ENCODE results near the gene SARS2.
"Not testable (repeated sequence)": the region's sequence is repeated elsewhere in the genome, so short reads cannot be mapped to it uniquely, and the experiment has no call there.

Gene SARS2, protein sequence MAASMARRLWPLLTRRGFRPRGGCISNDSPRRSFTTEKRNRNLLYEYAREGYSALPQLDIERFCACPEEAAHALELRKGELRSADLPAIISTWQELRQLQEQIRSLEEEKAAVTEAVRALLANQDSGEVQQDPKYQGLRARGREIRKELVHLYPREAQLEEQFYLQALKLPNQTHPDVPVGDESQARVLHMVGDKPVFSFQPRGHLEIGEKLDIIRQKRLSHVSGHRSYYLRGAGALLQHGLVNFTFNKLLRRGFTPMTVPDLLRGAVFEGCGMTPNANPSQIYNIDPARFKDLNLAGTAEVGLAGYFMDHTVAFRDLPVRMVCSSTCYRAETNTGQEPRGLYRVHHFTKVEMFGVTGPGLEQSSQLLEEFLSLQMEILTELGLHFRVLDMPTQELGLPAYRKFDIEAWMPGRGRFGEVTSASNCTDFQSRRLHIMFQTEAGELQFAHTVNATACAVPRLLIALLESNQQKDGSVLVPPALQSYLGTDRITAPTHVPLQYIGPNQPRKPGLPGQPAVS

DNA sequence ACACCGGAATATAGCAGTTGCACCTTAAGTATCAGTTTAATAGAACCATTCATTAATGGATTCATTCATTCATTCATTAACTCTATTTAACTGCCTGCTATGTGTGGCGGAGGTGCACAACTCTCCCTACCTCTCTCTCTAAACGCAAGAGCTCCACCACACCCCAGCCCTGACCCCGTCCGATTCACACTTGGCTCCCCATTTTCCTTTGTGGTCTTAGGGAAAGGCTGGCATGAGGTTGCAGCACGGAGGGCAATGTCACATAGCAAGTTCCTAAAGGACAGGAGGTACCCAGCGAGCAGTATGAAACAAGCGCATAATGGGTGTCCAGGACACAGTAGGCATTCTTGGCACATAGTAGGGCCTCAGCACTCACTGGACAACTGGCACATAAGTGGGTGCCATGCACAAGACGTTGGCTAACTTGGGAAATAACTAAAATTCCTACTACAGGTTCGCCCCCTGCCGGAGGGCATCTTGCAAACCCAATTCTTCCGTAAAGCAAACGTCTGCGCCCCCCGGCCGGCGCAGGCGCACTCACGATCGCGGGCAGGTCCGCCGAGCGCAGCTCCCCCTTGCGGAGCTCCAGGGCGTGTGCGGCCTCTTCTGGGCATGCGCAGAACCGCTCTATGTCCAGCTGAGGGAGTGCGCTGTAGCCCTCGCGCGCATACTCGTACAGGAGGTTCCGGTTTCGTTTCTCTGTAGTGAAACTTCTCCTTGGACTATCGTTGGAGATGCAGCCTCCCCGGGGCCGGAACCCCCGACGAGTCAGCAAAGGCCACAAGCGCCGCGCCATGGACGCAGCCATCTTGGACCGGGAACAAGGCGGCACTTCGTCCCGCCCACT, at the start of gene SARS2:
Gene SARS2, minus strand, starts transcription at position 835 of the 847 bp plus-strand sequence. Its CDS starts 27 bp downstream, at position 808.
- FAIRE-seq (no peak), DNase-seq (ENCODE audit: low spot score) (peak; percentile 98)

DNA sequence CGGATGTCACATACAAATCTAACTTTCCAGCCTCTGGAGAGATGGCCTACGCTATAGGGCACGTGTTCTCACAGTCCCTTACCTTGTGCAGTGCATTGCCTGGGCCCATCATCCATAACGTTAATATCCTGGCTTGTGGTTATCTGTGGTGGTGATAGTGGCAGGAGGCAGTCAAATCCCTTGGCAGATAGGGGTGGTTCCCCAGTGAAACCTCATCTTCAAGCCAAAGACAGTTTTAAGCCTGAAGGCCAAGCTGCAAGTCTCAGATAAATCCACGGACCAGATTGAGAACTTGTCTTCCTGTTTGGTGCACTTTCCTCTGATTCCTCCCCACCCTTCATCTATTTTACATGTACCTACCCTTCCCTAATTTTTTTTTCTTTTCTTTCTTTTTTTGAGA, 49.2 kb upstream of the SARS2 start:
- FAIRE-seq: no peak
- no peak for DNase-seq (ENCODE audit: low spot score)

DNA sequence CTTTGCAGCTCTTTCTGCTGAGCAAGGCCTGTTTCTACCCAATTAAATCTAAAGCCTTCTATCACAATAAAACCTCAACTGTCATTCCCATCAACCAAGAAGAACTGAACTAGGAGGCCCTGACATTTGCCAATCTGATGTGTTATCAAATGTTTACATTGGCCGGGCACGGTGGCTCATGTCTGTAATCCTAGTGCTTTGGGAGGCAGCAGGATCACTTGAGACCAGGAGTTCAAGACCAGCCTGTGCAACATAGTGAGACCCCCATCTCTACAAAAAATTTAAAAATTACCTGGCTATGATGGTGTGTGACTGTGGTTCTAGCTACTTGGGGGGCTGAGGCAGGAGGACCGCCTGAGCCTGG, 47.7 kb upstream of the SARS2 start:
- no peak for DNase-seq (ENCODE audit: low spot score)
- no peak for FAIRE-seq

DNA sequence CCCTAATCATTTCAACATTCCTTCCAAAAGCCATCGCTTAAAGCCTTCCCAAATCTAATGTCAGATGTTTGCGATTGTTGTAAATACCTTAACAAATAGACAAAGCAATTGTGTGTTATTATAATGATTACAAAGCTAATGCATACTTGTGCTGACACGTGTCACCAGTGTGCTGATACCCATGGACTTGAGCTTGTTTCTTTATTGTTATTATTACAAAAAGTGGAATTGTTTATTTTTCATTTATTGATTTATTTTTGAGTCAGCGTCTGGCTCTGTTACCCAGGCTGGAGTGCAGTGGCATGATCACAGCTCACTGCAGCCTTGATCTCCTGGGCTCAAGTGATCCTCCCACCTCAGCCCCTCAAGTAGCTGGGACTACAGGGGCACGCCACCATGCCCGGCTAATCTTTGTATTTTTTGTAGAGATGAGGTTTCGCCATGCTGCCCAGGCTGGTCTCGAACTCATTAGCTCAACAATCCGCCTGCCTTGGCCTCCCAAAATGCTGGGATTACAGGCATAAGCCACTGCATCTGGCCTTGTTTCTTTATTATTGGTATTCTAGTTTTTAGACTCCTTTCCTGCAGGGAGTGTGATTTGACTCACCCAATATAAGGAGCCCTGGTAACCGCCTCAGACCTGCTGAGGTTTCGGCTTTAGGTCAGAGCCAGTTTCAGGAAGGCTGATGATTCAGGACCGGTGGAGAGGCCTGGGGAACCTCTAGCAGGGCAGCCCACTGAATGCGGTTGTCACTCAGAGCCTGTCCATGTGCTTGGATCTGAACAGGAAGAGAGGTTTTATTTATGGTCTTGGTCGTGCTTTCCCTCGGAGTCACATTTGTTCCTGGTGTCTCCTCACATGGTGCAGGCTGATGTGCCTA, 47.1 kb upstream of the SARS2 start:
- no peak for DNase-seq (ENCODE audit: low spot score)
- no peak for FAIRE-seq

DNA sequence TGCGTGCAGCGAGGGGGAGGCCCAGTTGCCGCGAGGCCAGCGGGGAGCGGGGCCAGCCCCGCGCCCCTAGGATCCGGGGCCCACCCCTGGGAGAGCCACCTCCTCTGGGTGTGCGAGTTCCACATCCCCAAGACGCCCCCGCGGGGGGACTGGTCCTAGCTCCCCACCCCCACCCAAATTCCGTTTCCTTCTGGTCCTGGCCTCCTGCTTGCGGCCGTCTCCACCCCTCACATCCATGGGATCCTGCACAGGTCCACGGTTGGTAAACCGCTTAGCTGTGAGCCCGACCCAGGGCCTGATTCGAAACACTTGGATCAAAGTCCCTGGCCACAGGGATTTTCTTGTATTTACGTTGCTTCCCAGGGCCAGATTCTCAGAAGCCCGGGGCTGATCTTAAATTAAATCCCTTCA, 45.3 kb upstream of the SARS2 start:
- DNase-seq (ENCODE audit: low spot score): no peak
- no peak for FAIRE-seq

DNA sequence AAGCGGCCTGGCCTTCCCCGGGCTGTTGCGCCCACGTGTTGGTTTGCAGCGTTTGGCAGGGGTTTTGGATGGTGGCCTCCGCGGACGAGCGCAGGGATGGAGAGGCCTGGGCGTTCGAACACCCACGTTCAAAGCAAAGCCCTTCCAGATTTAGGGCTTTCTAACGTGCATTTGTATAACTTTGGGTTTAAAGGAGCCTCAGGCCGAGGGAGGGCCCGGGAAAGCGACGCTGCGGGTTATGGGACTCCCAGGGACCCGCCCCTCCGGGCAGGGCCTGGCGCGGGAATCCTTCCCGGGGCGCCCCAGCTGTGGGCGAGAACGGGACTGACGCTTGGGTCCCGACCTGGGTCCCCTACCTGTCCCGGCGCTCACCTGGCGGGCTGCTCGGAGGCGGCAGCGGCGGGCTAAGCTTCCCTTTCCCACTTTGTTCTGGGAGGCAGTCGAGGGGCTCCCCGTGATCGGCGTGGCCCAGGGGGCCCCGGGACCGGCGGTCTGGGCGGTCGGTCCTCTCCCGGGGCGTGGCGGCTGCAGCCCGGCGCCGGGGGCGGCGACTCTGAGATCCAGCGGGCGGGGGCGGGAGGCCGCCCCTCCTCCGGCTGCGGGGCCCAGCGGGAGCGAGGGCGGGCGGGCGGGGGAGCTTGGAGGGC, 44.8 kb upstream of the SARS2 start, which contains the start of gene FBXO17:
Gene FBXO17, minus strand, starts transcription at position 529 of the 647 bp plus-strand sequence. CDS start 25,423 bp downstream, outside the sequence.
- FAIRE-seq: no peak
- DNase-seq (ENCODE audit: low spot score): peak; percentile 82

DNA sequence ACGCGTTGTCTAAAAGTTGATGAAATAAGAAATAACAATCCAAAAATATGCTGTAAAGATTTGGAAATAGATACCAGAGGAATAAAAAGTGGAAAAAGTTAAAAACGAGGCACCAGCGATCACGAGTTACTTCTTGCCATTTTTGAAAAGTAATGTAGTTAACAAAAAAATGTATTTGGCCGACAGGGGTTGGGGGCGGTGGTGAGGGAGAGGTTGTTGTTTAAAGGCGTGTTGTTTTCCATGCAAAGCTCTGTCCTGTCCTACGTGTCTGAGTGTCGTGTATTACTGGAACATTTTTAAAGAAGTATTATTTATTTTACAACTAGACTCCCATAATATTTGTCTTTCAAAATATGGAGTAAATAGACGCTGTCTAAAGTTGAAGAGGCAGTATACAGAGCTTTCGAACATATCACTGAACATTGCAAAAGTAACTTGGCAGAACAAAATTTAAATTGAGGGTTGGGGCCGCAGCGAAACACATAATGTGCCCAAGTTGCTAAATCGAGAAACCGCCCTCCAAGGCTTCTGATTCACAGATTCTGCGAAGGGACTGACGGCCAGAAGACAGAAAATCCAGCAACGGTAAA, 44.2 kb upstream of the SARS2 start:
- DNase-seq (ENCODE audit: low spot score) (no peak), FAIRE-seq (no peak)

DNA sequence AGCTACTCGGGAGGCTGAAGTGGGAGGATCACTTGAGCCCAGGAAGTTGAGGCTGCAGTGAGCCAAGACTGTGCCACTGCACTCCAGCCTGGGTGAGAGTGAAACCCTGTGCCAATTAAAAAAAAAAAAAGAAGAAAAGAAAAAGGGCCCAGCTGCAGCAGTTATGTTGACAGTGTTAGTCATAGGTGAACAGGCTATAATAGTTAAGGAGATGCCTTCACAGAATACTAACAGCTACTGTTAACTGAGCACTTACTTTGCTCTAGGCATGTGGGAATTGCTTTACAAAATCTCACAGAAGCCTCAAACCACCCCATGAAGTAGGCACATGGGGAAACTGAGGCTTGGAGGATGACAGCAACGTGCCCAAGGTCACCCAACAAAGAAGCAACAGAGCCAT, 41.1 kb upstream of the SARS2 start:
- FAIRE-seq (no peak), DNase-seq (ENCODE audit: low spot score) (no peak)

DNA sequence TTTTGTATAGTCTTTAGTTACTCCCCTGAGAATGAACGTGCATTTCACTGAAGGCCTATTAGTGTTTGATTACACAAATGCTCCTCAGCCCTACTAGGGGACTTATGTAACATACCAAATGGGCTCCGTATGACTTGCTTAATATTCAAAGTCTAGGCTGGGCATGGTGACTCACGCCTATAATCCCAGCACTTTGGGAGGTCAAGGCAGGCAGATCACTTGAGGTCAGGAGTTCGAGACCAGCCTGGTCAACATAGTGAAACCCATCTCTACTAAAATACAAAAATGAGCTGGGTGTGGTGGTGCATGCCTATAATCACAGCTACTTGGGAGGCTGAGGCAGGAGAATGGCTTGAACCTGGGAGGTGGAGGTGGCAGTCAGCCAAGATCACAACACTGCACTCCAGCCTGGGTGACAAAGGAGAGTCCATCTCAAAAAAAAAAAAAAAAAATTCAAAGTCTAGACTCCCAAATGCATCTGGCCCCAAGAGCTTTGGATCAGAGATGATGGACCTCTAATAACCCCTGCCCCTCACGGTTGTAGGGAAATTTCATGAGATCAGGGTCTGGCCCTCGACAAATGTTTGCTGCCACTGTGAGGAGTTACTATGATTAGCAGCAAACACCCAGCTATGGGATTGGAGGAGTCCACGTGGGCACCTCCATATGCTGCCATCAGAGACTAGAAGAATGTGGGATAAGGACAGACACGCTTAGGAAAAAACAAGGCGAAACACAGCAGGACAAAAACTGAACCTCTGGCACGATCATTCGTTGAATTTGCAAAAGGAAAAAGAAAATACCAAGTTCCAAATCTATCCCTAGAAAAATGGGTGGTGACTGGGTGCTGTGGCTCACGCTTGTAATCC, 40.3 kb upstream of the SARS2 start:
- FAIRE-seq (no peak), DNase-seq (ENCODE audit: low spot score) (no peak)

DNA sequence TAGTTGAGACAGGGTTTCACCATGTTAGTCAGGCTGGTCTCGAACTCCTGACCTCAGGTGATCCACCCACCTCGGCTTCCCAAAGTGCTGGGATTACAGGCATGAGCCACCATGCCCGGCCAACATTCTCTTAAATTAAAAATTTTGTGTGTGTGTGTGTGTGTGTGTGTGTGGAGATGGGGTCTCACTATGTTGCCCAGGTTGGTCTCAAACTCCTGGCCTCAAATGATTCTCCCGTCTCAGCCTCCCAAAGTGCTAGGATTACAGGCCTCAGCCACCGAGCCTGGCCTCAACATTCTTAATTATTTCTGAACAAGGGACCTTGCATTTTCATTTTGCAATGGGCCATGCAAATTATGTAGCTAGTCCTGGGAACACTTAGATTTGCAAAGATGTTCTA, 35.6 kb upstream of the SARS2 start:
- DNase-seq (ENCODE audit: low spot score); FAIRE-seq: not testable (repeated sequence)

DNA sequence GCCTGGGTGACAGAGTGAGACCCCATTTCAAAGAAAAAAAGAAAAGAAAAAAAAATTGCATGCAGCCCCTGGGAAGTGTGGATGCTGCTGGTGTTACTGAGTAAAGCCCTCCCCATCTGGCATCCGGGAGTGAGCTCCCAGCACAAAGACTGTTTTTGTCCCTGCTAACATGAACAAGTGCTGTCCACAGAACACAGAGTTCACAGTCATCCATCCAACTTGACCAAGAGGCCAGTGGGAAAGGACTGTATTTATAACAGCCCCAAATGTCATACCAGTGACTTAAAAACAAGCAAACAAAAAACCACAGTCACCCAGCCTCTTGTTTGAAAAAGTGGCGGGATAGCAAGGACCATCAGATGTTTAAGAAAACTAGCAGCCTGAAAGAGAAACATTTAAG, 34.2 kb upstream of the SARS2 start:
- DNase-seq (ENCODE audit: low spot score) (no peak), FAIRE-seq (no peak)

DNA sequence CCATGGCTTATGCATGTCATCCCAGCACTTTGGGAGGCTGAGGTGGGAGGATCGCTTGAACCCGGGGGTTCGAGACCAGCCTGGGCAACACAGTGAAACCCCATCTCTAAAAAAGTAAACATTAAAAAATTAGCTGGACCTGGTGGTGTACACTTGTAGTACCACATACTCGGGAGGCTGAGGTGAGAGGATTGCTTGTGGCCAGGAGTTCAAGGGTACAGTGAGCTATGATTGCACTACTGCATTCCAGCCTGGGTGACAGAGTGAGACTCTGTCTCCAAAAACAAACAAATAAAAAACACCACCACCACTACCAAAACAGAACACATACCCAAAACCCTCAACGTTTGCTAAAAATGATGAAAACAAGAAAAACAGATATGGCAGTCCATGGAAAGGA, 29.1 kb upstream of the SARS2 start:
- FAIRE-seq: no peak

DNA sequence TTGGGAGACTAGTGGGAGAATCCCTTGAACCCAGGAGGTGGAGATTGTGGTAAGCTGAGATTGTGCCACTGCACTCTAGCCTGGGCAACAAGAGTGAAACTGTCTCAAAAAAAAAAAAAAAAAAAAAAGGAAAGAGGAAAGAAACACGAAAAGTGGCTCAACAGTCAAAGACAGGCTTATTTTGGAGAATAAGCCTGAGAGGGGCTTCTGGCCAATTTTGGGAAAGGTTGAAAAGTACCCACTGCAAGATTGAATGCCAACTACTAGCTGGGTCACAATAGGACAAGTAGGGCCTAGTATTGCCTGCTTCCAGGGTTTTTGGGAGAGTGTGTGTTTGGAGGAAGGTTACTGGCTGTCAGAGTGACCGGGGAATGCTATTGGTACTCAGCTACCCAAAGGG, 27.7 kb upstream of the SARS2 start:
- no peak for FAIRE-seq

More for the DNA sequence above, 29.1 kb upstream of the SARS2 start:
- no peak for DNase-seq (ENCODE audit: low spot score)

DNA sequence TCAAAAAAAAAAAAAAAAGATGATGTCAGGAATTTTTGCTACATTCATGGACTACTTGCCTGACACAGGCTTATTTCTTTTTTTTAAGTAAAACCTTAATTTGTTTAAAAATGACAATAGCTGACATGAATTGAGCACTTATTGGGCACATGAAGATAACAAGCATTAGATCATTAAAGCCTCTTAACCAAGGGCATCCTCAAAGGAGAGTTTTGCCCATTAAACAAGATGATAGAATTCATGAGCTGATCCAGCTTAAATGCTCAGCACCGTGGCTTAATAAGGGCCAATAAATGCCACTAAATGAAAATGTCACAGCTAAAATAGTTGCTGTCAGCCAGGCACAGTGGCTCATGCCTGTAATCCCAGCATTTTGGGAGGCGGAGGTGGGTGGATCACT, 25.7 kb upstream of the SARS2 start:
- no peak for FAIRE-seq
- DNase-seq (ENCODE audit: low spot score): no peak

More for the DNA sequence above, 27.7 kb upstream of the SARS2 start:
- no peak for DNase-seq (ENCODE audit: low spot score)

DNA sequence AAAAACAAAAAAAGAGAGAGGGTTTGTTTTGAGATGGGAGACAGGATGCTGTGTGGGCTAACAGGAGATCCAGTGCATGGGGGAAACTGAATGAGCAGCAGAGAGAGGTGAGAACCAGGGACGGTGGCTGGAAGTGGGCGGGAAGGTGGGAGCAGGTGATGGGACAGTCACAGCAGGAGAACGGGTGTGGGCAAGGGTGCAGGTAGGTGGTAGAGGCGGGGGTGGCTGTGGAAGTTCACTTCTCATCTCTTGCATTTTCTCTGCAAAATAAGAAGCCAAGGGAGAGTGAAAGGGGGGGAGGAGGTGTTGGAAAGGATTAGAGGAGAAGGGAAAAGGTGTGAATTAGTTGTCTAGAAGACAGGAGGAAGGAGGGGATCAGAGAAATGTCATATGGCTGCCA, 23.1 kb upstream of the SARS2 start:
- DNase-seq (ENCODE audit: low spot score): no peak
- no peak for FAIRE-seq

DNA sequence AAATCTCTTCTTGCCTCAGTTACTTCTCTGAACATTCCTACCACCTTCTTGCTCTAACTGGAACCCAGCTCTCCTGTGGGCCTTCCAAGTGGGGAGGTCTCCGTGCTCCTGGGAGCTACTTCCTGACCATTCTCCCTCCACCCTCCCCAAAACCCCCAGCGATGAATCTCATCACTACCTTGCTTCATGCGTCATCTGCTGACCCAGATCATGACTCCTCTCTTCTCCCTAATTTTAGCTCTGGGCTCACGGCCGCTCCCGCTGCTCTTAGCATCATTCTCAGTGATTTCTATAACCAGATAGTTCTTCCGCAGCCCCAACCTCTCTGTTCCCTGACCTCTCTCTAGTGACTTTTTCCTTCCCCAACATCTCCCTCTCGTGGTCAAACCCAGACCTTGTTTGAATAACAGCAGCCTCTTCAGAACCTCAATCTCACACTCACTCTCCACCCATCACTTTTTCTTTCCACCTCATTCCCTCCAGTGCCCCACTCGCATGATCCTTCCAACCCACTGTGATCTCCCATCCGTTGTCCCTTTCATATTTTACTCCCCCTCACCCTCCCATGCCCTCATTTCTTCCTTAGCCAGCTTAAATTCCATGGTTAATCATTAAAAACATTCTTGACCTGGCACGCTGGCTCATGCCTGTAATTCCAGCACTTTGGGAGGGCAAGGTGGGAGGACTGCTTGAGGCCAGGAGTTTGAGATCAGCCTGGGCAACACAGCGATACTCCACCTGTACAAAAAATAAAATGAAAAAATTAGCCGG, 22.0 kb upstream of the SARS2 start:
- FAIRE-seq: no peak
- no peak for DNase-seq (ENCODE audit: low spot score)

DNA sequence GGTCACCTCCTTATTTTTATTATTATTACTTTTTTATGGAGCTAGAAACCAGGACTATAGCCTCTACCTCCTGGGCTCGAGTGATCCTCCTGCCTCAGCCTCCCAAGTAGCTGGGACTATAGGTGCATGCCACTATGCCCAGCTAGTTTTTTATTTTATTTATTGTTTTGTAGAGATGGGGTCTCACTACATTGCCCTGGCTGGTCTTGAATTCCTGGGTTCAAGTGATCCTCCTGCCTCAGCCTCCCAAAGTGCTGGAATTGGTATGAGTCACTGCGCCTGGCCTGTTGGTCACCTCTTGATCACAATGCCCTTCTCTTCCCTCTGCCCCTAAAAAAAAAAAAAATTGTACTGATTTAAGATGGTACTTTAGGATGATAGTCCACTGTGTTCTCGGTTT, 20.6 kb upstream of the SARS2 start:
- DNase-seq (ENCODE audit: low spot score) (no peak), FAIRE-seq (no peak)

DNA sequence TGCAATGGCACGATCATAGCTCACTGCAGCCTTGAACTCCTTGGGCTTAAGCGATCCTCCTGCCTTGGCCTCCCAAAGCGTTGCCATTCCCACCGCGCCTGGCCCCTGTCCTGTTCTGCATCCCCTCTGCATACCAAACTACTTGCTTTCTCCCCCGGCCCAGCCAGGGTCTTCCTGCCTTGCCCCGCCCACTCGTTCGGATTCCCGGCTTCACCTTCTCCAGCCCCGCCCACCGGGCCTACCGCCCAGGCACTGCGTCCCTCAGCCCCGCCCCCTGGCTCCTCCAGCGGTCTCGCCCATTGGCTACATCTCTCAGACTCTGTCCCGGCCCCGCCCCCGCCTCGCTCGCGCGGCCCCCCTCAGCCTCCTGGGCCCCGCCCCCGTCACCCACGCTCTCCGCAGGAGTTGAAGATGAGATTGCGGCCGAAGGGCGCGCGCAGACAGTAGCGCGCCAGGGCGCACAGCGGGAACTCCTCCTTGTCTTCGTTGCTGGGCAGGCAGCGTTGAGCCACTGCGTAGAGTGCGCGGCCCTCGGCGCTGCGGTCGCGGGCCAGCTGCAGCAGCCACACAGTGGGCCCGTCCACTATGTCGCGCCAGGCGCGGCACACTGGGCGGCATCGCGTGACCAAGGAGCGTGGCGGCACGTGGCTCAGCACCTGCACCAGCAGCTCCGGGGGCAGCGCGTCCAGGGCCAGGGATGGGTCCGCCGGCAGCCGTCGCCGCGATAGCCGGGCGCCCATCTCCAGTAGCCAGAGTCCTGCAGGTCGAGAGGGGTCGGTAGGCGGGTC, 19.2 kb upstream of the SARS2 start:
- no peak for FAIRE-seq
- no peak for DNase-seq (ENCODE audit: low spot score)
